PC-9 (cell line): ENCODE measurements around the gene HEG1. TPM values are rescaled to one million over a fixed set of nuclear protein-coding genes. Genes with fewer than 3 reads are reported as not detected.

Experiments used
- BruUV-seq: library from RNA; stranded (reverse); fragments of 400-500 nt; replicated peaks from 2 replicates; lab custom pipeline; 2021; lab: Mats Ljungman, UMichigan
- CTCF ChIA-PET: fragments of 300-600 bp; sonication (Branson Sonifier 250); formaldehyde crosslinking; loops from one replicate; lab custom pipeline; 2022; ENCODE audit warnings: antibody characterized with exemption; lab: Charles Lee
- POLR2A ChIA-PET: fragments of 300-600 bp; sonication (Branson Sonifier 250); formaldehyde crosslinking; loops from one replicate; lab custom pipeline; 2022; ENCODE audit warnings: antibody characterized with exemption; ENCODE audit not compliant: unreplicated experiment; lab: Charles Lee
- DNase-seq, 2 experiments: peaks; one replicate each; pipeline versions ENCODE4 v3.0.0 to v3.0.0-alpha.2; 2015 to 2022; ENCODE audit warnings: mixed read lengths in 1 of 2
- H2AFZ ChIP-seq: fragments of 200-600 bp; sonication (generic); 2 replicates; pipeline ENCODE4 v1.8.1; 2017; ENCODE audit warnings: antibody characterized with exemption
- H3F3A ChIP-seq: fragments of 200-600 bp; sonication (generic); 2 replicates; pipeline ENCODE4 v1.8.1; 2017; ENCODE audit warnings: antibody characterized with exemption, mild to moderate bottlenecking, low read depth; ENCODE audit not compliant: insufficient read depth
- H3K27ac ChIP-seq: fragments of 200-600 bp; sonication (generic); 2 replicates; pipeline ENCODE4 v1.6.1; 2016; ENCODE audit warnings: mixed run types
- H3K27me3 ChIP-seq: fragments of 200-600 bp; sonication (generic); 2 replicates; pipeline ENCODE4 v1.6.1; 2016; ENCODE audit warnings: low read depth, mixed run types; ENCODE audit not compliant: insufficient read depth
- H3K36me3 ChIP-seq: fragments of 200-600 bp; sonication (generic); 2 replicates; pipeline ENCODE4 v1.6.1; 2016; ENCODE audit warnings: low read depth, mixed run types
- H3K4me1 ChIP-seq: fragments of 200-600 bp; sonication (generic); replicated peaks from 2 replicates; pipeline ENCODE4 v1.6.1; 2016; ENCODE audit warnings: mixed run types; ENCODE audit not compliant: insufficient read depth
- H3K4me2 ChIP-seq: fragments of 200-600 bp; sonication (generic); 2 replicates; pipeline ENCODE4 v1.6.1; 2017; ENCODE audit warnings: mixed run types
- H3K4me3 ChIP-seq: fragments of 200-600 bp; sonication (generic); 2 replicates; pipeline ENCODE4 v1.6.1; 2016; ENCODE audit warnings: mixed run types
- H3K79me2 ChIP-seq: fragments of 200-600 bp; sonication (generic); 2 replicates; pipeline ENCODE4 v1.6.1; 2017; ENCODE audit warnings: low read depth, mixed run types
- H3K9me2 ChIP-seq: fragments of 200-600 bp; sonication (generic); 2 replicates; pipeline ENCODE4 v1.8.1; 2017; ENCODE audit warnings: mild to moderate bottlenecking; ENCODE audit not compliant: insufficient read depth
- H3K9me3 ChIP-seq: fragments of 200-600 bp; sonication (generic); 2 replicates; pipeline ENCODE4 v1.8.1; 2016; ENCODE audit warnings: low read depth; ENCODE audit not compliant: insufficient read depth
- H4K20me1 ChIP-seq: fragments of 200-600 bp; sonication (generic); 2 replicates; pipeline ENCODE4 v1.8.1; 2017; ENCODE audit not compliant: insufficient read depth
- CTCF ChIP-seq: fragments of 200-600 bp; sonication (generic); conservative IDR thresholded peaks from 2 replicates; pipeline ENCODE4 v1.6.1; 2017; ENCODE audit warnings: mixed run types, antibody characterized with exemption, mild to moderate bottlenecking, moderate library complexity
- EZH2 ChIP-seq: fragments of 200-600 bp; sonication (generic); IDR thresholded peaks from 2 replicates; pipeline ENCODE4 v1.8.0; 2017; ENCODE audit warnings: antibody characterized with exemption, low read depth
- intact Hi-C: fragments of 100-400 bp; cut with micrococcal nuclease; formaldehyde crosslinking; loops from one replicate; pipeline ENCODE4 v1.10.0; 2022; ENCODE audit not compliant: unreplicated experiment
- total RNA-seq: library from RNA; stranded (reverse); gene quantifications from 2 replicates; pipeline ENCODE4 v1.2.3, GENCODE V29; 2021

The HEG1 gene
- total RNA-seq, 1 experiment from 2014 or later = 33.5 TPM

DNA sequence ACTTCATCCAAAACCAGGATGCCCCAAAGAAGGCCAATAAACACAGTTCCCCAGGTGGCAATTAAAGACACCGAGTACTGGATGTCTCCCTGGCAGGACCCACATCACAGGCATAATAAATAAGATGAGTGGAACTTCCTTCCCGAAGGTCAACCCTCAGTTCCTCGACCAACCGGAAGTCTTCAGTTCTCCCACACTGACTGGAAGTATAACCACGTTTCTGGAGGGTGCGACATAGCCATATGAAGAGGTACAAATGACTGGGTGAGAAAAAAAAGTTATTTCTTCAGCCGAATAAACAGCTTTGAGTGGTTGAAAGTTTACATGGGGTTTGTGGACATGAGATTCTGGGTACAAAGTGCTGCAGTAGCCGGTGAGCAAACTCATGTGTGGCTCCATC lies 86.6 kb downstream of the HEG1 start:
- H3K27me3 ChIP-seq = no peaks in the 10 kb centered on the region
- intact Hi-C loops = no loop called here
- BruUV-seq = no TSS peak
- no peak overlapping the region for H3K4me3 ChIP-seq
- H4K20me1 ChIP-seq = no peaks in the 10 kb centered on the region
- no peaks in the 10 kb centered on the region for H3F3A ChIP-seq
- no peak overlapping the region for H2AFZ ChIP-seq
- H3K4me1 ChIP-seq = no peaks in the 10 kb centered on the region; the same call in 1 of the 2 replicates
- no peak overlapping the region for H3K27ac ChIP-seq
- TF ChIP-seq CTCF = no peak
- no peaks in the 10 kb centered on the region for H3K9me2 ChIP-seq
- H3K4me2 ChIP-seq = no peak overlapping the region
- H3K9me3 ChIP-seq = no peaks in the 10 kb centered on the region
- no peak for DNase-seq
- no peaks in the 10 kb centered on the region for H3K36me3 ChIP-seq
- ChIA-PET CTCF (no interaction called here), POLR2A (interaction anchor here (0.7 kb wide), 1 partner anchor 505 kb away, joined by 6 read pairs; no protein-coding TSS in a partner anchor)
- H3K79me2 ChIP-seq = no peaks in the 10 kb centered on the region

GRCh38 chr3:124967964-124968363 lies 87.8 kb downstream of the HEG1 start:
- POLR2A ChIA-PET = no interaction called here
- no TSS peak for BruUV-seq
- CTCF ChIA-PET = no interaction called here

DNA sequence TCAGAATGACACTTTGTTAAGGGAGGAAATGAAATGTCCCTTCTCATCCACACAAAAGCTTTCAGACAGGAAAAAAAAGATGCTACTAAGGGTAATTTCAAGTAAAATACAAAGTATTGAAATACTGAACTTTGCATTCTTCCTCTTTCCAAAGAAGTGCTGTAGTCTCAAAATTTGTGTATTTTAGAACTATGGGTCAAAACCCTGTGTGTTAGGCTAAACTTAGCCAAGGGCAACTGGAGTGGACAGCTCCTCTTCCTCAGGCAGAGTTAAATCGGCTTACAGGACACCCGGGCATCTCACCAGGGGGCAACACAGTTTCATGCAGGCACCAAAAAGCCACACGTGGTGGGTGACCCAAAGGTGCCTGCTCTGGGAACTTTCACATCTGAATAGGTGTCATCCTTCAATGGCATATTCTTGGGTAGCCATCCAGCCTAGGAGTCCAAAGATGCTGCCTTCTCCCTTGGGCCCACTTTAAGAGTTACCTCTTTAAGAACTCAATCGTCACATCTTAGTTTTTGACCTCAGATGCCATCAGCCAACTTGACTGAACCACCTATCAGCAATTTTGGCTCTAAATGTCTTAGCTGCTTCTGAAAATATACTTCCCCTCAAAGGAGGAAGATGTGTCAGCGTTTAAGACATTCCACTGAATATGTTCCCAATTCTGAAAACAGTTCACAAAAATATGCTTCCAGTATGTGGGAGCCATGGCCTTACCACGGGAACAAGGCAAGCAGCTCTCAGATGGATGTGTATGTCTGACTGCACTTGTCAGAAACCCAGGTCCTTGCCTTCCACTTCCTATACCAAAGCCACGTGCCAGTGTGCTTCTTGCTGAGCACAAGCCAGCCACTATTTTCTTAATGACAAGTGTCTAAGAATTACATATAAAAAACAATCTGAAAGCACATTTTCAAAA lies 89.0 kb downstream of the HEG1 start:
- no peaks in the 10 kb centered on the region for H3K27me3 ChIP-seq
- no peaks in the 10 kb centered on the region for H3K9me3 ChIP-seq
- H3K36me3 ChIP-seq = no peaks in the 10 kb centered on the region
- no peaks in the 10 kb centered on the region for H3K9me2 ChIP-seq
- DNase-seq = no peak
- intact Hi-C loops = no loop called here
- no peak overlapping the region for H3K27ac ChIP-seq
- H4K20me1 ChIP-seq = no peaks in the 10 kb centered on the region
- POLR2A ChIA-PET = no interaction called here
- H3K79me2 ChIP-seq = no peaks in the 10 kb centered on the region
- TF ChIP-seq CTCF = no peak
- no peak for TF ChIP-seq EZH2
- no peak overlapping the region for H3K4me2 ChIP-seq
- no peak overlapping the region for H2AFZ ChIP-seq
- CTCF ChIA-PET = no interaction called here
- H3F3A ChIP-seq = no peaks in the 10 kb centered on the region
- H3K4me3 ChIP-seq = no peak overlapping the region
- no peaks in the 10 kb centered on the region; the same call in 1 of the 2 replicates for H3K4me1 ChIP-seq
- no TSS peak for BruUV-seq

More at GRCh38 chr3:124967964-124968363, 87.8 kb downstream of the HEG1 start:
- no peaks in the 10 kb centered on the region for H3K9me3 ChIP-seq
- no peak overlapping the region for H3K27ac ChIP-seq
- no peak overlapping the region for H2AFZ ChIP-seq
- no peak for DNase-seq
- H3F3A ChIP-seq = no peaks in the 10 kb centered on the region
- no peaks in the 10 kb centered on the region for H3K27me3 ChIP-seq
- H4K20me1 ChIP-seq = no peaks in the 10 kb centered on the region
- H3K4me3 ChIP-seq = no peak overlapping the region
- H3K4me2 ChIP-seq = no peak overlapping the region
- H3K9me2 ChIP-seq = no peaks in the 10 kb centered on the region
- intact Hi-C loops = no loop called here
- H3K79me2 ChIP-seq = no peaks in the 10 kb centered on the region
- TF ChIP-seq EZH2 = no peak
- TF ChIP-seq CTCF = no peak
- H3K36me3 ChIP-seq = no peaks in the 10 kb centered on the region
- no peaks in the 10 kb centered on the region; the same call in 1 of the 2 replicates for H3K4me1 ChIP-seq
